NOMO-1 treated with dmso at 0.1 percent for 144 hours (cell line): ENCODE results near the gene CENPQ.
"Not testable (repeated sequence)": the region's sequence is repeated elsewhere in the genome, so short reads cannot be mapped to it uniquely, and the experiment has no call there.

ENCODE experiments used
- DNase-seq: peaks from one replicate; lab custom pipeline; 2025; ENCODE audit not compliant: unreplicated experiment; lab: John Stamatoyannopoulos, UW

CENPQ gene

GRCh38 chr6:49462927-49463611 lies at the start of gene CENPQ, which contains the start of gene MMUT:
TSS of gene CENPQ (plus strand) at chr6:49463370. CDS start at chr6:49470177, 6,807 bp downstream.
TSS of gene MMUT (minus strand) at chr6:49463253. CDS start at chr6:49459466, 3,787 bp downstream.
- peak; percentile 95 for DNase-seq

GRCh38 chr6:49415358-49415757 lies 47.8 kb upstream of the CENPQ start:
- no peak for DNase-seq

- DNase-seq: no peak
Observed at GRCh38 chr6:49416195-49416594, 47.0 kb upstream of the CENPQ start.

- no peak for DNase-seq
Observed at GRCh38 chr6:49423817-49424216, 39.4 kb upstream of the CENPQ start.

GRCh38 chr6:49430187-49430586 lies 33.0 kb upstream of the CENPQ start:
- no peak for DNase-seq

- no peak for DNase-seq
Observed at GRCh38 chr6:49430866-49431265, 32.3 kb upstream of the CENPQ start.

- no peak for DNase-seq
Observed at GRCh38 chr6:49453221-49453620, 9.9 kb upstream of the CENPQ start.

GRCh38 chr6:49454787-49455709 lies 8.1 kb upstream of the CENPQ start:
- no peak for DNase-seq

GRCh38 chr6:49457771-49458170 lies 5.4 kb upstream of the CENPQ start:
- no peak for DNase-seq

- no peak for DNase-seq
Observed at GRCh38 chr6:49462071-49462470, 1.1 kb upstream of the CENPQ start.

GRCh38 chr6:49462599-49462926 lies 607 bp upstream of the CENPQ start:
- no peak for DNase-seq

- no peak for DNase-seq
Observed at GRCh38 chr6:49463612-49463967, 420 bp downstream of the CENPQ start.

- no peak for DNase-seq
Observed at GRCh38 chr6:49464691-49465090, 1.5 kb downstream of the CENPQ start.

GRCh38 chr6:49468042-49468441 lies 4.9 kb downstream of the CENPQ start:
- DNase-seq: peak; percentile 20

GRCh38 chr6:49476564-49476963 lies 13.4 kb downstream of the CENPQ start:
- DNase-seq: not testable (repeated sequence)

GRCh38 chr6:49479308-49479970 lies 16.3 kb downstream of the CENPQ start:
- no peak for DNase-seq

GRCh38 chr6:49481846-49482245 lies 18.7 kb downstream of the CENPQ start:
- not testable (repeated sequence) for DNase-seq

- DNase-seq: not testable (repeated sequence)
Observed at GRCh38 chr6:49483380-49483779, 20.2 kb downstream of the CENPQ start.

GRCh38 chr6:49490633-49491032 lies 27.5 kb downstream of the CENPQ start:
- no peak for DNase-seq

- DNase-seq: no peak
Observed at GRCh38 chr6:49497304-49497703, 34.1 kb downstream of the CENPQ start.

- DNase-seq: no peak
Observed at GRCh38 chr6:49499126-49499525, 36.0 kb downstream of the CENPQ start.

GRCh38 chr6:49499623-49500022 lies 36.5 kb downstream of the CENPQ start, which contains the start of gene GLYATL3:
TSS of gene GLYATL3 (plus strand) at chr6:49499923. CDS start at chr6:49511991, 12,068 bp downstream.
- no peak for DNase-seq
